ENCODE results near the gene PJA1. TPM values are rescaled to one million over a fixed set of nuclear protein-coding genes. Genes with fewer than 3 reads are reported as not detected.

The PJA1 gene
- total RNA-seq, 1 experiment from 2014 or later = 43.1 TPM

DNA sequence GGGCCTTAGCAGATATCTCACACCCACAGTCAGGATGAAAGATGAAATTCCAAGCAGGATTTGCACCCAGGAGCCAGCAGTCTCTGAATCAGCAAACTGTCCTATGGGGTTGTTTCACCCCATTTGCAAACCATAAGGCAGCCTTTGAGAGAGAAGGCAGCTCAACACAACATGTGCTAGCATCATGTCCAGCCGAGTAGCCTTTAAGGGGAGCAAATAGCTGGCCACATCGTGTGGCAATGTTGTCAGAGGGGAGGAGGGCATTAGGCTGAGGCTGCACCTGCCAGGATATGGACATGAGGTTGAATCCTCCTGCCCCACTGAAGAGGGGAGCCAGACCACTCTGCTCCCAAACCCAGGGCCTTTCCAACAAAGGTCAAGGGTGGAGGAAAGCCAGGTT lies 20.6 kb upstream of the PJA1 start (continued):
- TF ChIP-seq ZNF138 (CRISPR knock-in tag; conservative IDR thresholded peaks at IDR 0.05) = no peak
- no peak for TF ChIP-seq SOX15 (CRISPR knock-in tag; IDR thresholded peaks at IDR 0.05)
- no peak for TF ChIP-seq EMX1 (CRISPR knock-in tag; IDR thresholded peaks at IDR 0.05)
- TF ChIP-seq SMAD3 (CRISPR knock-in tag; IDR thresholded peaks at IDR 0.05; ENCODE audit: borderline replicate concordance) = no peak
- TF ChIP-seq GABPB1 (CRISPR knock-in tag; IDR thresholded peaks at IDR 0.05) = no peak

DNA sequence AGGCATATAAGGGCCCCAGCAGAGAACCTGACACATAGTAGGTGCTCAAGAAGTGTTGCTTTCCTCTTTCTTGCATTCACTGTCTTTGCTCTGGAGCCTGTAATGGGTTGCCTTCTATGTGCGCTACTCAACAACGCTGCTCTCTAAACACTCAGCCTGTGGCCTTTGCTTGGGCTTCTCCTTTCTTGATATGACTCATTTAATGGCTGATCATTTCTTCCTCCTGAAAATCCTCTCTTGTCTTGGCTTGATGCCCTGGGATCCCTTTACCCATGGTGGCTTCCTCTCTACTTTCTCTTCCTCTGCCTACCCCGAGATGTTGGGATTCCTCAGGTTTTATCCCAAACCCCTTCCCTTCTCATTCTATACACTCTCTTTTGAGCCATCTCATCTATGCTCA lies 19.9 kb upstream of the PJA1 start:
- ATAC-seq = no peak
- POLR2A ChIA-PET = no interaction called here
- TF ChIP-seq, protein P1, sequence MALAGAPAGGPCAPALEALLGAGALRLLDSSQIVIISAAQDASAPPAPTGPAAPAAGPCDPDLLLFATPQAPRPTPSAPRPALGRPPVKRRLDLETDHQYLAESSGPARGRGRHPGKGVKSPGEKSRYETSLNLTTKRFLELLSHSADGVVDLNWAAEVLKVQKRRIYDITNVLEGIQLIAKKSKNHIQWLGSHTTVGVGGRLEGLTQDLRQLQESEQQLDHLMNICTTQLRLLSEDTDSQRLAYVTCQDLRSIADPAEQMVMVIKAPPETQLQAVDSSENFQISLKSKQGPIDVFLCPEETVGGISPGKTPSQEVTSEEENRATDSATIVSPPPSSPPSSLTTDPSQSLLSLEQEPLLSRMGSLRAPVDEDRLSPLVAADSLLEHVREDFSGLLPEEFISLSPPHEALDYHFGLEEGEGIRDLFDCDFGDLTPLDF (CRISPR knock-in tag; IDR thresholded peaks at IDR 0.05) = no peak
- TF ChIP-seq, protein P2, sequence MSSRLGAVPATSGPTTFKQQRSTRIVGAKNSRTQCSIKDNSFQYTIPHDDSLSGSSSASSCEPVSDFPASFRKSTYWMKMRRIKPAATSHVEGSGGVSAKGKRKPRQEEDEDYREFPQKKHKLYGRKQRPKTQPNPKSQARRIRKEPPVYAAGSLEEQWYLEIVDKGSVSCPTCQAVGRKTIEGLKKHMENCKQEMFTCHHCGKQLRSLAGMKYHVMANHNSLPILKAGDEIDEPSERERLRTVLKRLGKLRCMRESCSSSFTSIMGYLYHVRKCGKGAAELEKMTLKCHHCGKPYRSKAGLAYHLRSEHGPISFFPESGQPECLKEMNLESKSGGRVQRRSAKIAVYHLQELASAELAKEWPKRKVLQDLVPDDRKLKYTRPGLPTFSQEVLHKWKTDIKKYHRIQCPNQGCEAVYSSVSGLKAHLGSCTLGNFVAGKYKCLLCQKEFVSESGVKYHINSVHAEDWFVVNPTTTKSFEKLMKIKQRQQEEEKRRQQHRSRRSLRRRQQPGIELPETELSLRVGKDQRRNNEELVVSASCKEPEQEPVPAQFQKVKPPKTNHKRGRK (CRISPR knock-in tag; IDR thresholded peaks at IDR 0.05; ENCODE audit: borderline replicate concordance) = no peak
- no peak for TF ChIP-seq SMAD3 (CRISPR knock-in tag; IDR thresholded peaks at IDR 0.05; ENCODE audit: borderline replicate concordance)
- TF ChIP-seq, protein P3, sequence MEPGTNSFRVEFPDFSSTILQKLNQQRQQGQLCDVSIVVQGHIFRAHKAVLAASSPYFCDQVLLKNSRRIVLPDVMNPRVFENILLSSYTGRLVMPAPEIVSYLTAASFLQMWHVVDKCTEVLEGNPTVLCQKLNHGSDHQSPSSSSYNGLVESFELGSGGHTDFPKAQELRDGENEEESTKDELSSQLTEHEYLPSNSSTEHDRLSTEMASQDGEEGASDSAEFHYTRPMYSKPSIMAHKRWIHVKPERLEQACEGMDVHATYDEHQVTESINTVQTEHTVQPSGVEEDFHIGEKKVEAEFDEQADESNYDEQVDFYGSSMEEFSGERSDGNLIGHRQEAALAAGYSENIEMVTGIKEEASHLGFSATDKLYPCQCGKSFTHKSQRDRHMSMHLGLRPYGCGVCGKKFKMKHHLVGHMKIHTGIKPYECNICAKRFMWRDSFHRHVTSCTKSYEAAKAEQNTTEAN (CRISPR knock-in tag; IDR thresholded peaks at IDR 0.05) = no peak
- no peak for TF ChIP-seq NR3C1 (CRISPR knock-in tag; conservative IDR thresholded peaks at IDR 0.05; ENCODE audit: low read depth)
- TF ChIP-seq SMAD4 (CRISPR knock-in tag; IDR thresholded peaks at IDR 0.05) = no peak
- no peak for TF ChIP-seq ZNF219 (CRISPR knock-in tag; IDR thresholded peaks at IDR 0.05; ENCODE audit: borderline replicate concordance)
- TF ChIP-seq PRRX2 (CRISPR knock-in tag; IDR thresholded peaks at IDR 0.05) = no peak
- no peak for TF ChIP-seq ATF1 (CRISPR knock-in tag; IDR thresholded peaks at IDR 0.05)
- no peak for TF ChIP-seq MYBL2 (CRISPR knock-in tag; IDR thresholded peaks at IDR 0.05)
- no peak for TF ChIP-seq TEAD1 (CRISPR knock-in tag; IDR thresholded peaks at IDR 0.05)
- no peak for TF ChIP-seq ZBTB21 (CRISPR knock-in tag; IDR thresholded peaks at IDR 0.05; ENCODE audit: borderline replicate concordance)
- no peak for TF ChIP-seq MXD4 (CRISPR knock-in tag; IDR thresholded peaks at IDR 0.05; ENCODE audit: borderline replicate concordance)
- no peak for TF ChIP-seq TEAD4 (CRISPR knock-in tag; IDR thresholded peaks at IDR 0.05)
- no peak for TF ChIP-seq ZNF423 (CRISPR knock-in tag; IDR thresholded peaks at IDR 0.05)
- TF ChIP-seq FOXJ3 (CRISPR knock-in tag; IDR thresholded peaks at IDR 0.05; ENCODE audit: borderline replicate concordance) = no peak
- TF ChIP-seq, protein P4, sequence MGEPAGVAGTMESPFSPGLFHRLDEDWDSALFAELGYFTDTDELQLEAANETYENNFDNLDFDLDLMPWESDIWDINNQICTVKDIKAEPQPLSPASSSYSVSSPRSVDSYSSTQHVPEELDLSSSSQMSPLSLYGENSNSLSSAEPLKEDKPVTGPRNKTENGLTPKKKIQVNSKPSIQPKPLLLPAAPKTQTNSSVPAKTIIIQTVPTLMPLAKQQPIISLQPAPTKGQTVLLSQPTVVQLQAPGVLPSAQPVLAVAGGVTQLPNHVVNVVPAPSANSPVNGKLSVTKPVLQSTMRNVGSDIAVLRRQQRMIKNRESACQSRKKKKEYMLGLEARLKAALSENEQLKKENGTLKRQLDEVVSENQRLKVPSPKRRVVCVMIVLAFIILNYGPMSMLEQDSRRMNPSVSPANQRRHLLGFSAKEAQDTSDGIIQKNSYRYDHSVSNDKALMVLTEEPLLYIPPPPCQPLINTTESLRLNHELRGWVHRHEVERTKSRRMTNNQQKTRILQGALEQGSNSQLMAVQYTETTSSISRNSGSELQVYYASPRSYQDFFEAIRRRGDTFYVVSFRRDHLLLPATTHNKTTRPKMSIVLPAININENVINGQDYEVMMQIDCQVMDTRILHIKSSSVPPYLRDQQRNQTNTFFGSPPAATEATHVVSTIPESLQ (CRISPR knock-in tag; IDR thresholded peaks at IDR 0.05) = no peak
- TF ChIP-seq, protein P5, sequence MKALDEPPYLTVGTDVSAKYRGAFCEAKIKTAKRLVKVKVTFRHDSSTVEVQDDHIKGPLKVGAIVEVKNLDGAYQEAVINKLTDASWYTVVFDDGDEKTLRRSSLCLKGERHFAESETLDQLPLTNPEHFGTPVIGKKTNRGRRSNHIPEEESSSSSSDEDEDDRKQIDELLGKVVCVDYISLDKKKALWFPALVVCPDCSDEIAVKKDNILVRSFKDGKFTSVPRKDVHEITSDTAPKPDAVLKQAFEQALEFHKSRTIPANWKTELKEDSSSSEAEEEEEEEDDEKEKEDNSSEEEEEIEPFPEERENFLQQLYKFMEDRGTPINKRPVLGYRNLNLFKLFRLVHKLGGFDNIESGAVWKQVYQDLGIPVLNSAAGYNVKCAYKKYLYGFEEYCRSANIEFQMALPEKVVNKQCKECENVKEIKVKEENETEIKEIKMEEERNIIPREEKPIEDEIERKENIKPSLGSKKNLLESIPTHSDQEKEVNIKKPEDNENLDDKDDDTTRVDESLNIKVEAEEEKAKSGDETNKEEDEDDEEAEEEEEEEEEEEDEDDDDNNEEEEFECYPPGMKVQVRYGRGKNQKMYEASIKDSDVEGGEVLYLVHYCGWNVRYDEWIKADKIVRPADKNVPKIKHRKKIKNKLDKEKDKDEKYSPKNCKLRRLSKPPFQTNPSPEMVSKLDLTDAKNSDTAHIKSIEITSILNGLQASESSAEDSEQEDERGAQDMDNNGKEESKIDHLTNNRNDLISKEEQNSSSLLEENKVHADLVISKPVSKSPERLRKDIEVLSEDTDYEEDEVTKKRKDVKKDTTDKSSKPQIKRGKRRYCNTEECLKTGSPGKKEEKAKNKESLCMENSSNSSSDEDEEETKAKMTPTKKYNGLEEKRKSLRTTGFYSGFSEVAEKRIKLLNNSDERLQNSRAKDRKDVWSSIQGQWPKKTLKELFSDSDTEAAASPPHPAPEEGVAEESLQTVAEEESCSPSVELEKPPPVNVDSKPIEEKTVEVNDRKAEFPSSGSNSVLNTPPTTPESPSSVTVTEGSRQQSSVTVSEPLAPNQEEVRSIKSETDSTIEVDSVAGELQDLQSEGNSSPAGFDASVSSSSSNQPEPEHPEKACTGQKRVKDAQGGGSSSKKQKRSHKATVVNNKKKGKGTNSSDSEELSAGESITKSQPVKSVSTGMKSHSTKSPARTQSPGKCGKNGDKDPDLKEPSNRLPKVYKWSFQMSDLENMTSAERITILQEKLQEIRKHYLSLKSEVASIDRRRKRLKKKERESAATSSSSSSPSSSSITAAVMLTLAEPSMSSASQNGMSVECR (CRISPR knock-in tag; IDR thresholded peaks at IDR 0.05; ENCODE audit: borderline replicate concordance) = no peak
- TF ChIP-seq, protein P6, sequence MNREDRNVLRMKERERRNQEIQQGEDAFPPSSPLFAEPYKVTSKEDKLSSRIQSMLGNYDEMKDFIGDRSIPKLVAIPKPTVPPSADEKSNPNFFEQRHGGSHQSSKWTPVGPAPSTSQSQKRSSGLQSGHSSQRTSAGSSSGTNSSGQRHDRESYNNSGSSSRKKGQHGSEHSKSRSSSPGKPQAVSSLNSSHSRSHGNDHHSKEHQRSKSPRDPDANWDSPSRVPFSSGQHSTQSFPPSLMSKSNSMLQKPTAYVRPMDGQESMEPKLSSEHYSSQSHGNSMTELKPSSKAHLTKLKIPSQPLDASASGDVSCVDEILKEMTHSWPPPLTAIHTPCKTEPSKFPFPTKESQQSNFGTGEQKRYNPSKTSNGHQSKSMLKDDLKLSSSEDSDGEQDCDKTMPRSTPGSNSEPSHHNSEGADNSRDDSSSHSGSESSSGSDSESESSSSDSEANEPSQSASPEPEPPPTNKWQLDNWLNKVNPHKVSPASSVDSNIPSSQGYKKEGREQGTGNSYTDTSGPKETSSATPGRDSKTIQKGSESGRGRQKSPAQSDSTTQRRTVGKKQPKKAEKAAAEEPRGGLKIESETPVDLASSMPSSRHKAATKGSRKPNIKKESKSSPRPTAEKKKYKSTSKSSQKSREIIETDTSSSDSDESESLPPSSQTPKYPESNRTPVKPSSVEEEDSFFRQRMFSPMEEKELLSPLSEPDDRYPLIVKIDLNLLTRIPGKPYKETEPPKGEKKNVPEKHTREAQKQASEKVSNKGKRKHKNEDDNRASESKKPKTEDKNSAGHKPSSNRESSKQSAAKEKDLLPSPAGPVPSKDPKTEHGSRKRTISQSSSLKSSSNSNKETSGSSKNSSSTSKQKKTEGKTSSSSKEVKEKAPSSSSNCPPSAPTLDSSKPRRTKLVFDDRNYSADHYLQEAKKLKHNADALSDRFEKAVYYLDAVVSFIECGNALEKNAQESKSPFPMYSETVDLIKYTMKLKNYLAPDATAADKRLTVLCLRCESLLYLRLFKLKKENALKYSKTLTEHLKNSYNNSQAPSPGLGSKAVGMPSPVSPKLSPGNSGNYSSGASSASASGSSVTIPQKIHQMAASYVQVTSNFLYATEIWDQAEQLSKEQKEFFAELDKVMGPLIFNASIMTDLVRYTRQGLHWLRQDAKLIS (CRISPR knock-in tag; IDR thresholded peaks at IDR 0.05; ENCODE audit: borderline replicate concordance) = no peak
- no peak for TF ChIP-seq FOXK1 (CRISPR knock-in tag; IDR thresholded peaks at IDR 0.05)
- no peaks in the 10 kb centered on the region for H3K9me3 Mint-ChIP-seq
- no peak overlapping the region for H3K4me3 Mint-ChIP-seq
- H3K27ac Mint-ChIP-seq = no peak overlapping the region
- H3K4me1 Mint-ChIP-seq = peaks cover 17% of the 10 kb centered on the region
- no peaks in the 10 kb centered on the region for H3K36me3 Mint-ChIP-seq
- H3K27me3 Mint-ChIP-seq (ENCODE audit: low read depth) = peaks cover 10% of the 10 kb centered on the region
- no peak for DNase-seq (ENCODE audit: low spot score)
- CTCF ChIA-PET = no interaction called here

Data from WTC11 (cell line).